Fibroblast of lung (primary cell): ENCODE measurements around the gene TOX2.

Experiments used
- CTCF ChIP-seq, 2 donors: IDR thresholded peaks in 1 of 2; conservative IDR thresholded peaks in 1 of 2; 1 replicate in 1 of 2; 2 replicates in 1 of 2; pipeline ENCODE4 v1.5.1; 2011 to 2012; ENCODE audit warnings: low read length in 2 of 2, control low read depth in 1 of 2, inconsistent platforms in 1 of 2, low read depth in 1 of 2, mild to moderate bottlenecking in 1 of 2
- EZH2 ChIP-seq: IDR thresholded peaks from 2 replicates; pipeline ENCODE4 v1.5.1; 2012; ENCODE audit warnings: low read length, control low read depth, mild to moderate bottlenecking; ENCODE audit errors: missing control alignments

GRCh38 chr20:44074252-44075151 lies 159.8 kb downstream of the TOX2 start:
- no peak for TF ChIP-seq CTCF (conservative IDR thresholded peaks at IDR 0.05 in 1 of 2, IDR thresholded peaks at IDR 0.05 in 1 of 2; ENCODE audit: low read depth in 1 of 2, low read length in 2 of 2)
- TF ChIP-seq EZH2 = no peak
